ENCODE measurements around the gene DIDO1. TPM values are rescaled to one million over a fixed set of nuclear protein-coding genes. Genes with fewer than 3 reads are reported as not detected.

Gene DIDO1
- total RNA-seq, 1 experiment from 2014 or later, result 16.9 TPM

- DNase-seq (ENCODE audit: low spot score), result no peak
Observed at GRCh38 chr20:62951143-62951895, 25.0 kb upstream of the DIDO1 start.

- DNase-seq (ENCODE audit: low spot score), result no peak
Observed at GRCh38 chr20:62950741-62951140, 24.4 kb upstream of the DIDO1 start.

GRCh38 chr20:62949962-62950361 is 23.7 kb upstream of the DIDO1 start:
- no peak for DNase-seq (ENCODE audit: low spot score)

GRCh38 chr20:62949153-62949821 is 23.0 kb upstream of the DIDO1 start:
- DNase-seq (ENCODE audit: low spot score), result no peak

GRCh38 chr20:62947532-62948300 is 21.4 kb upstream of the DIDO1 start:
- no peak for DNase-seq (ENCODE audit: low spot score)

- DNase-seq (ENCODE audit: low spot score), result no peak
Observed at GRCh38 chr20:62946918-62947317, 20.6 kb upstream of the DIDO1 start.

GRCh38 chr20:62945771-62946339 is 19.6 kb upstream of the DIDO1 start:
- DNase-seq (ENCODE audit: low spot score), result no peak

GRCh38 chr20:62944746-62945145 is 18.4 kb upstream of the DIDO1 start:
- no peak for DNase-seq (ENCODE audit: low spot score)

- no peak for DNase-seq (ENCODE audit: low spot score)
Observed at GRCh38 chr20:62944184-62944583, 17.9 kb upstream of the DIDO1 start.

- DNase-seq (ENCODE audit: low spot score), result no peak
Observed at GRCh38 chr20:62943396-62943795, 17.1 kb upstream of the DIDO1 start.

GRCh38 chr20:62942456-62942855 is 16.2 kb upstream of the DIDO1 start:
- no peak for DNase-seq (ENCODE audit: low spot score)

- DNase-seq (ENCODE audit: low spot score), result no peak
Observed at GRCh38 chr20:62941792-62942191, 15.5 kb upstream of the DIDO1 start.

- no peak for DNase-seq (ENCODE audit: low spot score)
Observed at GRCh38 chr20:62940875-62941274, 14.6 kb upstream of the DIDO1 start.

GRCh38 chr20:62938105-62938888 is 12.0 kb upstream of the DIDO1 start, which contains the start of gene GID8:
Gene GID8 (plus strand): TSS chr20:62938147. CDS start chr20:62941503, 3,356 bp downstream.
- DNase-seq (ENCODE audit: low spot score), result no peak

GRCh38 chr20:62937268-62938104 is 11.2 kb upstream of the DIDO1 start:
- peak; percentile 87 for DNase-seq (ENCODE audit: low spot score)

GRCh38 chr20:62935968-62936585 is 9.8 kb upstream of the DIDO1 start:
- DNase-seq (ENCODE audit: low spot score), result no peak

GRCh38 chr20:62935204-62935967 is 9.1 kb upstream of the DIDO1 start:
- no peak for DNase-seq (ENCODE audit: low spot score)

GRCh38 chr20:62933966-62934365 is 7.7 kb upstream of the DIDO1 start:
- DNase-seq (ENCODE audit: low spot score), result no peak

- DNase-seq (ENCODE audit: low spot score), result no peak
Observed at GRCh38 chr20:62931464-62931863, 5.2 kb upstream of the DIDO1 start.

All from H4 (cell line).